Spleen (tissue), 11 donors: ENCODE results near the gene SLC45A3. TPM values are rescaled to one million over a fixed set of nuclear protein-coding genes. Genes with fewer than 3 reads are reported as not detected.

Experiments used
- DNase-seq: peaks from one replicate; pipeline ENCODE4 v3.0.0-alpha.2; 2020
- H3K27ac ChIP-seq, 8 donors: fragments of 200-600 bp; sonication (generic) in 7 of 8; 1 replicate in 4 of 8; 2 replicates in 4 of 8; pipeline versions ENCODE4 v1.5.0 to v1.8.0; 2016 to 2021; ENCODE audit warnings: inconsistent platforms in 4 of 8, mild to moderate bottlenecking in 4 of 8, moderate library complexity in 1 of 8
- H3K27me3 ChIP-seq, 7 donors: fragments of 200-600 bp; sonication (generic) in 6 of 7; replicated peaks in 1 of 7; 1 replicate in 4 of 7; 2 replicates in 3 of 7; pipeline versions ENCODE4 v1.5.0 to v1.8.0; 2016 to 2021; ENCODE audit warnings: inconsistent platforms in 3 of 7, mild to moderate bottlenecking in 1 of 7
- H3K36me3 ChIP-seq, 6 donors: fragments of 200-600 bp; sonication (generic) in 5 of 6; 1 replicate in 4 of 6; 2 replicates in 2 of 6; pipeline versions ENCODE4 v1.5.0 to v1.8.0; 2016 to 2021; ENCODE audit warnings: inconsistent platforms in 2 of 6
- H3K4me1 ChIP-seq, 6 donors: fragments of 200-600 bp; sonication (generic) in 5 of 6; 1 replicate in 3 of 6; 2 replicates in 3 of 6; pipeline versions ENCODE4 v1.5.0 to v1.8.0; 2016 to 2021; ENCODE audit warnings: inconsistent platforms in 3 of 6
- H3K4me3 ChIP-seq, 8 donors: fragments of 200-600 bp; sonication (generic) in 7 of 8; 1 replicate in 4 of 8; 2 replicates in 4 of 8; pipeline versions ENCODE4 v1.5.0 to v1.8.0; 2016 to 2021; ENCODE audit warnings: inconsistent platforms in 4 of 8, mild to moderate bottlenecking in 4 of 8, moderate library complexity in 2 of 8
- H3K9me3 ChIP-seq, 8 donors: fragments of 200-600 bp; sonication (generic) in 7 of 8; 1 replicate in 4 of 8; 2 replicates in 4 of 8; pipeline versions ENCODE4 v1.5.0 to v1.8.0; 2016 to 2021; ENCODE audit warnings: inconsistent platforms in 4 of 8
- POLR2A ChIP-seq, 3 donors: fragments of 450-650 bp; IDR thresholded peaks; one replicate each; pipeline ENCODE4 v1.5.1; 2017; ENCODE audit warnings: antibody characterized with exemption in 3 of 3, mild to moderate bottlenecking in 1 of 3
- POLR2AphosphoS5 ChIP-seq, 3 donors: sonication (generic); formaldehyde crosslinking; IDR thresholded peaks; one replicate each; pipeline ENCODE4 v1.5.1; 2017; ENCODE audit warnings: antibody characterized with exemption in 3 of 3
- WGBS, 5 donors: extraction: QIAGEN DNeasy Blood & Tissue Kit in 3 of 5; methylation state at CpG; one replicate each; pipeline versions ENCODE4 v1.1.5 to v1.1.7; 2013 to 2018; 5-methylcytosine and 5-hydroxymethylcytosine counted together
- intact Hi-C: fragments of 100-400 bp; cut with DNase I; formaldehyde crosslinking; loops from one replicate; pipeline ENCODE4 v1.15.0; 2023; ENCODE audit warnings: low total_unique reads
- polyA plus RNA-seq, 3 donors: library from polyadenylated mRNA; stranded (reverse); fragments of 200-250 nt; gene quantifications; one replicate each; pipeline ENCODE4 v1.2.1, GENCODE V29; 2013
- total RNA-seq, 7 donors: library from RNA; depleted of rRNA in 3 of 7; stranded (reverse); fragments of >200 nt in 3 of 7; fragmentation: NEBNext Ultra II Directional in 4 of 7; extraction: Animal tissue kit (Norgen Biotek cat#: 25700) in 4 of 7; gene quantifications; one replicate each; pipeline versions ENCODE4 v1.1.0 to v1.2.1, GENCODE V29; 2016 to 2021
- TF ChIP-seq, protein P1 (sequence below), 11 experiments: fragments of 200-600 bp in 7 of 11; fragments of 450-650 bp in 4 of 11; sonication (generic) in 4 of 11; IDR thresholded peaks in 8 of 11; conservative IDR thresholded peaks in 3 of 11; 1 replicate in 7 of 11; 2 replicates in 4 of 11; pipeline versions ENCODE4 v1.4.0 to v1.8.0; 2016 to 2021; ENCODE audit warnings: antibody characterized with exemption in 11 of 11, inconsistent platforms in 4 of 11, mild to moderate bottlenecking in 1 of 11
- donor health status: healthy with polysubstance abuse.
- donor health status: DM: no; HTN: no; CAD: no; lungs with moderate emphysema.
- donor health status: DM: no; HTN: no; CAD: no.
- donor health status: Bipolar disorder and iron deficiency.
- donor health status: healthy.
- donor health status: DM: no; HTN: no; CAD: no.
- donor health status: DM: yes; HTN: yes; CAD: no.

The SLC45A3 gene
- total and polyA plus RNA-seq, 10 donors, result 16.8 to 43.7 (median 31.5) TPM

DNA sequence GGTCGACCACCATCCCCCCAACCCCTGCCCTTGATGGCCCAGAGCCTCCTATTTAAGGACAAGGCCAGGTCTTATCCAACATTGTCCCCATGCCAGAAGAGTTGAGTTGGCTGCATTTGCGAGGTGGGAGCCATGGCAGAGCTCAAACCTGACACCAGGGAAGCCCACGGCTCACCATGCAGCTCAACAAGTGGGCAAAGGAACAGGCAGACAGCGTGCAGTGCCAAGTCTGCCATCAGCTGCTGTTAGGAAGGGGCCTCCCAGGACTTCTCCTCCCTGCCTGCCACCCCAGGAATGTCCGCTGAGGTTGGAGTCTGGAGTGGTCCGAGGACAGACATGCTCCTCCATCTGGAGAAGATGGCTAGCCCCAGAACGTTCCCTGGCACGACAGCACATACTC is 19.9 kb downstream of the SLC45A3 start:
- Histone ChIP-seq H3K9me3 (no peaks in the 10 kb centered on the region), H3K27ac (peak overlapping the region in 5 of 8 donors; percentile 14 to 78 (median 52)), H3K4me1 (peaks cover 18 to 79% (median 48%) of the 10 kb centered on the region in 6 donors), H3K4me3 (no peak overlapping the region), H3K27me3 (no peaks in the 10 kb centered on the region), H3K36me3 (peaks cover 0 to 61% (median 12%) of the 10 kb centered on the region in 6 donors)
- no peak for DNase-seq
- intact Hi-C loops, result no loop called here
- WGBS, 5 donors, result 48 to 81% (median 74%) methylated on average over 3 to 8 of the region's 8 CpGs
- peak in 1 of 3 donors; percentile 12 for TF ChIP-seq POLR2AphosphoS5 (IDR thresholded peaks at IDR 0.05)
- TF ChIP-seq, protein P1, sequence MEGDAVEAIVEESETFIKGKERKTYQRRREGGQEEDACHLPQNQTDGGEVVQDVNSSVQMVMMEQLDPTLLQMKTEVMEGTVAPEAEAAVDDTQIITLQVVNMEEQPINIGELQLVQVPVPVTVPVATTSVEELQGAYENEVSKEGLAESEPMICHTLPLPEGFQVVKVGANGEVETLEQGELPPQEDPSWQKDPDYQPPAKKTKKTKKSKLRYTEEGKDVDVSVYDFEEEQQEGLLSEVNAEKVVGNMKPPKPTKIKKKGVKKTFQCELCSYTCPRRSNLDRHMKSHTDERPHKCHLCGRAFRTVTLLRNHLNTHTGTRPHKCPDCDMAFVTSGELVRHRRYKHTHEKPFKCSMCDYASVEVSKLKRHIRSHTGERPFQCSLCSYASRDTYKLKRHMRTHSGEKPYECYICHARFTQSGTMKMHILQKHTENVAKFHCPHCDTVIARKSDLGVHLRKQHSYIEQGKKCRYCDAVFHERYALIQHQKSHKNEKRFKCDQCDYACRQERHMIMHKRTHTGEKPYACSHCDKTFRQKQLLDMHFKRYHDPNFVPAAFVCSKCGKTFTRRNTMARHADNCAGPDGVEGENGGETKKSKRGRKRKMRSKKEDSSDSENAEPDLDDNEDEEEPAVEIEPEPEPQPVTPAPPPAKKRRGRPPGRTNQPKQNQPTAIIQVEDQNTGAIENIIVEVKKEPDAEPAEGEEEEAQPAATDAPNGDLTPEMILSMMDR (IDR thresholded peaks at IDR 0.05 in 8 of 11, conservative IDR thresholded peaks at IDR 0.05 in 3 of 11), result no peak

DNA sequence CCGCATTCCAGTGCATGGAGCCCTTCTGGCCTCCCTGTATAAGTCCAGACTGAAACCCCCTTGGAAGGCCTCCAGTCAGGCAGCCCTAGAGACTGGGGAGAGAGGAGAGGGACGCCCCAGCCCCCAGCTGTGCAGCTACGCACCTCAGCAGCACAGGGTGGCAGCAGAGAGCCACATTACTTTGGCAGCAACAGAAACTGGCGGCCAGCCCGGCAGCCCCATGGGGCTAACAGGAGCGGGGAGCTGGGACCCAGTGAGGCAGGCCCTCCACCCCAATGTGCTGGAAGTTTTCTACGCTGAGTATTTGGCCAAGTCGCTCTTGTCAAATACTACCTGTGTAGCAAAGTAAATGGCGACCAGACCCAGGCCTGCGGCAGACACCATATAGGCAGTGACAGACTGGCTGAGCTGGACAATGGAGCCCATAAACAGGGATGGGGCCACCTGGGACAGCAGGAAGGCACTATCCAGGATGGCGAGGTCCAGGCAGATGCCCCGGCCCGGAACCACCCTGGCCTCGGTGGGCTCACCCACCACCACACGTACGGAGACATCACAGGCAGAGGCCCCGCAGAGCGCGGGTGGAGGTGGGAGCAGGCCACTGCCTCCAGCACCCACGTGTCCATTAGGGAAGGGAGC is 21.2 kb downstream of the SLC45A3 start:
- WGBS, 5 donors, result 41 to 63% (median 55%) methylated on average over 10 to 20 of the region's 20 CpGs
- TF ChIP-seq, protein P1 (IDR thresholded peaks at IDR 0.05 in 8 of 11, conservative IDR thresholded peaks at IDR 0.05 in 3 of 11), result peak; percentile 75 to 93 (median 90)
- TF ChIP-seq POLR2AphosphoS5 (IDR thresholded peaks at IDR 0.05) (peak; percentile 56 to 73 (median 67)), POLR2A (IDR thresholded peaks at IDR 0.05) (no peak)
- peak; percentile 93 for DNase-seq
- intact Hi-C loops, result loop anchor here (2.0 to 5.0 kb wide), 2 partner anchors 52 to 67 kb away; no protein-coding TSS in a partner anchor
- Histone ChIP-seq H3K9me3 (no peaks in the 10 kb centered on the region), H3K4me1 (peaks cover 7 to 66% (median 35%) of the 10 kb centered on the region in 6 donors), H3K27ac (peak overlapping the region in 3 of 8 donors; percentile 26 to 56 (median 43)), H3K36me3 (peaks cover 0 to 67% (median 12%) of the 10 kb centered on the region in 6 donors), H3K27me3 (no peaks in the 10 kb centered on the region), H3K4me3 (no peak overlapping the region)

DNA sequence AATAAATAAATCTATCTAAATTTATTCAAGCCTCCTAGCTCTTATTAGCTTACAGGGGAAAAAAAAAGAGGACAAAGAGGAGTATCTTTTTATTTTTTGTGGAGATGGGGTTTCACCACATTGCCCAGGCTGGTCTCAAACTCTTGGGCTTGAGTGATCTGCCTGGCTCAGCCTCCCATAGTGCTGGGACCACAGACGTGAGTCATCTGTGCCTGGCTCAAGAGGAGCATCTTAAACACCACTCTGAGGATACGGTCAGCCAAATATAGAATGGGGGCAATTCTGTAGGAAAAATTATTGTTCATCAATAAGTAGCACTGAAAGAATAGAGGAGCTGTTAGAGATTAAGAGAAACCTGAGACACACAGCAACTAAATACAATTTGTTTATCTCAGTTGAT is 24.1 kb downstream of the SLC45A3 start:
- WGBS, 5 donors, result 74 to 92% (median 81%) methylated on average over 2 of the region's 2 CpGs
- intact Hi-C loops, result loop anchor here (2.0 to 5.0 kb wide), 2 partner anchors 64 to 125 kb away; no protein-coding TSS in a partner anchor

DNA sequence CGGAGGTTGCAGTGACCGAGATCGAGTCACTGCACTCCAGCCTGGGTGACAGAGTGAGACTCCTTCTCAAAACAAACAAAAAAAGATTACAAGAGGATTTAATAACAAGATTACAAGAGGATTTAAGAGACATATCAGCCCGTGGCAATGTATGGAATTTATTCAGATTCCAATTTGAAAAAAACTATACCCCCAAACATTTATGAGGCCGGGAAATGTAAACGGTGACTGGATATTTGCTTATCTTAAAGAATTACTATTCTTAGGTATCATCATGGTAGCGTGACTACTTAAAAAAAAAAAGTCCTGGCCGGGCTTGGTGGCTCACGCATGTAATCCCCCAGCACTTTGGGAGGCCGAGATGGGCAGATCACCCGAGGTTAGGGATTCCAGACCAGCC is 27.3 kb downstream of the SLC45A3 start:
- intact Hi-C loops, result no loop called here
- Histone ChIP-seq H3K27me3 (no peaks in the 10 kb centered on the region), H3K4me3 (no peak overlapping the region), H3K27ac (no peak overlapping the region), H3K4me1 (peaks cover 0 to 7% (median 0%) of the 10 kb centered on the region in 6 donors), H3K36me3 (peaks cover 0 to 30% (median 0%) of the 10 kb centered on the region in 6 donors), H3K9me3 (no peaks in the 10 kb centered on the region)
- TF ChIP-seq, protein P1 (IDR thresholded peaks at IDR 0.05 in 8 of 11, conservative IDR thresholded peaks at IDR 0.05 in 3 of 11), result no peak
- TF ChIP-seq POLR2AphosphoS5 (IDR thresholded peaks at IDR 0.05) (no peak), POLR2A (IDR thresholded peaks at IDR 0.05) (no peak)
- 78 to 91% (median 86%) methylated on average over 11 of the region's 11 CpGs for WGBS, 5 donors
- DNase-seq, result no peak

More for the DNA sequence above, 24.1 kb downstream of the SLC45A3 start:
- Histone ChIP-seq H3K36me3 (peaks cover 0 to 41% (median 3%) of the 10 kb centered on the region in 6 donors), H3K27ac (no peak overlapping the region), H3K27me3 (no peaks in the 10 kb centered on the region), H3K4me1 (peaks cover 7 to 37% (median 19%) of the 10 kb centered on the region in 6 donors), H3K4me3 (no peak overlapping the region), H3K9me3 (no peaks in the 10 kb centered on the region)
- TF ChIP-seq POLR2AphosphoS5 (IDR thresholded peaks at IDR 0.05) (no peak), POLR2A (IDR thresholded peaks at IDR 0.05) (no peak)
- TF ChIP-seq, protein P1 (IDR thresholded peaks at IDR 0.05 in 8 of 11, conservative IDR thresholded peaks at IDR 0.05 in 3 of 11), result no peak
- DNase-seq, result no peak
